Measurements from ENCODE around the gene LRMDA. TPM values are rescaled to one million over a fixed set of nuclear protein-coding genes. Genes with fewer than 3 reads are reported as not detected.

Gene LRMDA
- total and polyA plus RNA-seq, 12 donors: 30.7 to 132 (median 78.1) TPM

DNA sequence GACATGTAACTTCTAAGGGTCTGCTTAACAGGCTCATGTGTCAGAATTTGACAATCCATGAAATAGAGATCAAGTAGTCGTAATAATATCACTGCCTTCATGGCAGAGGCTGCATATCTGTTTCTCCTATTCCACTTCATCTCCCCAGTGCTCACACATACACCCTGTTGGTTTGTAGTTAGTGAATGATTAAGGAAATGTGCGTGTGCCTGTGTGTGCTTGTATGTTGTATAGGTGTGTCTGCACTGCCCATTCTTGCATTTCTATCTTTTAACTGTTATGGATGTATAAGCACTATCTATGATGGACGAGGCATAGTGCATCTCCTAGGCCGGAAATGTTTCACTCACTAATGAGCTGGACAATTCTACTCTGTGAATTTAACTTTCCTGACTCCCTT, 985.2 kb downstream of the LRMDA start:
- TF ChIP-seq CTCF (IDR thresholded peaks at IDR 0.05): no peak
- no peak for TF ChIP-seq POLR2A (IDR thresholded peaks at IDR 0.05)
- Histone ChIP-seq H3K27me3 (no peaks in the 10 kb centered on the region), H3K4me3 (no peak overlapping the region), H3K4me1 (replicated peaks in 1 of 2) (no peaks in the 10 kb centered on the region), H3K36me3 (replicated peaks in 1 of 2) (no peaks in the 10 kb centered on the region), H3K9me3 (replicated peaks in 1 of 3) (no peaks in the 10 kb centered on the region), H3K27ac (no peak overlapping the region)
- intact Hi-C loops (cut with DNase I): no loop called here
- WGBS, 4 donors: 85 to 95% (median 93%) methylated on average over 4 of the region's 4 CpGs
- no peak for DNase-seq

DNA sequence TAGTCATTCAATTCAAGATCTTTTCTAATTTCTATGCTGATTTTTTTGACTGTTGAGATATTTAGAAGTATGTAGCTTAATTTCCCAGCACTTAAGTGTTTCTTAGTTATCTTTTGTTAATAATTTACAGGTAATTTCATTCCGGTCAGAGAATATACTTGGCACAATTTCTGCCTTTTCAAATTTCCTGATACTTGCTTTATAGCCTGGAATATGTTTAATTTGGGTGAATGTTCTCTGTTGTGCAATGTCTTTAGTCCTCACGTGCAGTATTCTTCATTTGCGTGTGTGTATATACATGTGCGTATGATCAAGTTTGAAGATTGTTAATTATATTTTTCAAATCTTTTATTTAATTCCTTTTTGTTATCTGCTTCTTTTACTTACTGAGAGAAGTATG, 989.3 kb downstream of the LRMDA start:
- Histone ChIP-seq H3K9me3 (replicated peaks in 1 of 3) (no peaks in the 10 kb centered on the region), H3K27ac (no peak overlapping the region), H3K27me3 (no peaks in the 10 kb centered on the region), H3K4me1 (replicated peaks in 1 of 2) (no peaks in the 10 kb centered on the region), H3K36me3 (replicated peaks in 1 of 2) (no peaks in the 10 kb centered on the region), H3K4me3 (no peak overlapping the region)
- no peak for DNase-seq
- intact Hi-C loops (cut with DNase I): no loop called here
- 93 to 95% (median 94%) methylated on average over 4 of the region's 4 CpGs for WGBS, 4 donors
- TF ChIP-seq CTCF (IDR thresholded peaks at IDR 0.05) (no peak), POLR2A (IDR thresholded peaks at IDR 0.05) (no peak)

DNA sequence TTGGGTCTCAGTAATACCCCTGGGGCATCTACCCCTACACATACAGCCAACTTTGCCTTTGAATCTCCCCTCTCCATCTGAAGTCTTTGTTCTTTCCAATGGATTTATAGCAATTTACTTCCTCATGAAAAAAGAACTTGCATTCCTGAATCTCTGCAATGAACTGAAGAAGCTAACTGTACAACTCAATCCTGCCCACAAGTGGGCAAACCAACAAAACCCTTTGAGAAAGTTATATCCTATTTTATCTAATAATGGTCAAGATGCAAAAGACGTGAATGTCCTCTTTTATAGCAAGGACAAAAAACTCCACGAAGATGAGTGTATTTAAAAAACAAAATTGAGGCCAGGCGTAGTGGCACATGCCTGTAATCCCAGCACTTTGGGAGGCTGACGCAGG, 991.3 kb downstream of the LRMDA start:
- intact Hi-C loops (cut with DNase I): no loop called here
- 88 to 91% (median 90%) methylated on average over 4 of the region's 4 CpGs for WGBS, 4 donors
- DNase-seq: no peak
- TF ChIP-seq POLR2A (IDR thresholded peaks at IDR 0.05): no peak
- peak in 1 of 6 experiments; percentile 30 for TF ChIP-seq CTCF (IDR thresholded peaks at IDR 0.05)
- Histone ChIP-seq H3K27me3 (no peaks in the 10 kb centered on the region), H3K4me3 (no peak overlapping the region), H3K9me3 (replicated peaks in 1 of 3) (no peaks in the 10 kb centered on the region), H3K27ac (no peak overlapping the region), H3K4me1 (replicated peaks in 1 of 2) (no peaks in the 10 kb centered on the region), H3K36me3 (replicated peaks in 1 of 2) (no peaks in the 10 kb centered on the region)

GRCh38 chr10:76428551-76429367, 997.3 kb downstream of the LRMDA start:
- intact Hi-C loops (cut with DNase I): no loop called here
- Histone ChIP-seq H3K27me3 (no peaks in the 10 kb centered on the region), H3K4me3 (no peak overlapping the region), H3K36me3 (replicated peaks in 1 of 2) (no peaks in the 10 kb centered on the region), H3K27ac (no peak overlapping the region), H3K4me1 (replicated peaks in 1 of 2) (peaks cover 17 to 33% of the 10 kb centered on the region in 2 donors), H3K9me3 (replicated peaks in 1 of 3) (no peaks in the 10 kb centered on the region)
- TF ChIP-seq POLR2A (IDR thresholded peaks at IDR 0.05): no peak
- no peak for TF ChIP-seq CTCF (IDR thresholded peaks at IDR 0.05)
- 71 to 81% (median 79%) methylated on average over 4 of the region's 4 CpGs for WGBS, 4 donors
- DNase-seq: peak in 2 of 7 donors; percentile 23 to 39

Data from adrenal gland (tissue), 12 donors.